T-helper 17 cell (primary cell): ENCODE data around the gene CPE. TPM values are rescaled to one million over a fixed set of nuclear protein-coding genes. Genes with fewer than 3 reads are reported as not detected.

Experiments used
- ATAC-seq: fragments of 150-1000 bp; cut with Tn5 transposase; 2 replicates; pipeline ENCODE4 v1.10.0; 2021; ENCODE audit warnings: mild to moderate bottlenecking, moderate library complexity
- DNase-seq, 3 donors: peaks; one replicate each; pipeline versions ENCODE4 v3.0.0 to v3.0.0-alpha.2; 2020 to 2021
- H3K9me3 ChIP-seq: one replicate; pipeline ENCODE4 v1.7.0; 2013; ENCODE audit warnings: low read length, mild to moderate bottlenecking; ENCODE audit not compliant: control insufficient read depth, poor library complexity, severe bottlenecking
- H3K27ac Mint-ChIP-seq: one replicate; pipeline ENCODE4 v1.8.0; 2022; ENCODE audit warnings: mild to moderate bottlenecking, moderate library complexity, mixed read lengths
- H3K27me3 Mint-ChIP-seq: one replicate; pipeline ENCODE4 v1.8.0; 2022; ENCODE audit warnings: mixed read lengths
- H3K36me3 Mint-ChIP-seq: one replicate; pipeline ENCODE4 v1.8.0; 2022; ENCODE audit warnings: low read depth, mixed read lengths
- H3K4me1 Mint-ChIP-seq: one replicate; pipeline ENCODE4 v1.8.0; 2022; ENCODE audit warnings: mild to moderate bottlenecking, mixed read lengths
- H3K4me3 Mint-ChIP-seq: one replicate; pipeline ENCODE4 v1.8.0; 2022; ENCODE audit warnings: mild to moderate bottlenecking, moderate library complexity, mixed read lengths
- total RNA-seq, 4 donors: library from RNA in 2 of 4; stranded (reverse) in 2 of 4; gene quantifications; one replicate each; pipeline ENCODE4 v1.2.3 and lab custom pipeline; 2022 to 2026

Gene CPE
- total RNA-seq, 2 donors from 2014 or later: not detected

- Mint-ChIP-seq H3K27me3 (peaks cover 16% of the 10 kb centered on the region), H3K4me3 (no peak overlapping the region), H3K4me1 (no peaks in the 10 kb centered on the region), H3K36me3 (no peaks in the 10 kb centered on the region), H3K27ac (no peak overlapping the region)
- DNase-seq: no peak
- ATAC-seq: no peak
- H3K9me3 ChIP-seq: no peaks in the 10 kb centered on the region
Measured at GRCh38 chr4:165518686-165519085, 139.9 kb downstream of the CPE start.

- DNase-seq (no peak), ATAC-seq (no peak)
- peaks cover 9% of the 10 kb centered on the region for H3K27me3 Mint-ChIP-seq
- H3K4me1 Mint-ChIP-seq: no peaks in the 10 kb centered on the region
- H3K9me3 ChIP-seq: no peaks in the 10 kb centered on the region
- H3K4me3 Mint-ChIP-seq: no peak overlapping the region
- H3K27ac Mint-ChIP-seq: no peak overlapping the region
- no peaks in the 10 kb centered on the region for H3K36me3 Mint-ChIP-seq
Measured at GRCh38 chr4:165519591-165519990, 140.8 kb downstream of the CPE start.

DNA sequence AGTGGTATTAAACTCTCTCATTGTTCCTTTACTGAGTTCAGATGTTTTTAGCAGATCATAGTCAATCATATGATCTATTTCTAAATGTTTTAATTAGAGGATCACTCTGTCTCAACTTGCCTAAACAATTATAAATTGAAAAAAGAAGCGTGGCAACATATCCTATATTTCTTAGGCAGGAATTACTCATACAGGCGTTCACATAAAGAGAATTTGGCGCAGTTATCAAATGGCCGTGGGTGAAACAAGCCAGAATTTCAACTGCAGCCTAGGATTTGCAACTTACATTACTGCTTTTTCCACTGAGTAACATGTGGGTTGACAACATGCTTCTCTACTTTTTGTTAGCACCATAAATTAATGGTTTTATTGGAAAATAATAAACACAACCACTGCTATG lies 141.3 kb downstream of the CPE start:
- H3K9me3 ChIP-seq: no peaks in the 10 kb centered on the region
- Mint-ChIP-seq H3K4me3 (no peak overlapping the region), H3K27me3 (peaks cover 9% of the 10 kb centered on the region), H3K4me1 (no peaks in the 10 kb centered on the region), H3K36me3 (no peaks in the 10 kb centered on the region), H3K27ac (no peak overlapping the region)
- DNase-seq: no peak
- no peak for ATAC-seq

DNA sequence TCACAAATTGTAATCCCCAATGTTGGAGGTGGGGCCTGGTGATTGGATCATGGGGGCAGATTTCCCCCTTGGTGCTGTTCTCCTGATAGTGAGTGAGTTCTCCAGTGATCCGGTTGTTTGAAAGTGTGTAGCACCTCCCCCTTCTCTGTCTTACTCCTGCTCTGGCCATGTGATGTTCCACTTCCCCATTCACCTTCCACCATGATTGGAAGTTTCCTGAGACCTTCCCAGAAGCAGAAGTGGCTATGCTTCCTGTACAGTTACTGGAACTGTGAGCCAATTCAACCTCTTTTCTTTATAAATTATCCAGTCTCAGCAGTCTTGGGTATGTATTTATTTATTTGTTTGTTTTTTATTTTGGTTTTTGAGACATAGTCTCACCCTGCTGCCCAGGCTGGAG lies 143.2 kb downstream of the CPE start:
- H3K9me3 ChIP-seq: no peaks in the 10 kb centered on the region
- Mint-ChIP-seq H3K27me3 (peaks cover 9% of the 10 kb centered on the region), H3K36me3 (no peaks in the 10 kb centered on the region), H3K27ac (no peak overlapping the region), H3K4me1 (no peaks in the 10 kb centered on the region), H3K4me3 (no peak overlapping the region)
- no peak for ATAC-seq
- no peak for DNase-seq

DNA sequence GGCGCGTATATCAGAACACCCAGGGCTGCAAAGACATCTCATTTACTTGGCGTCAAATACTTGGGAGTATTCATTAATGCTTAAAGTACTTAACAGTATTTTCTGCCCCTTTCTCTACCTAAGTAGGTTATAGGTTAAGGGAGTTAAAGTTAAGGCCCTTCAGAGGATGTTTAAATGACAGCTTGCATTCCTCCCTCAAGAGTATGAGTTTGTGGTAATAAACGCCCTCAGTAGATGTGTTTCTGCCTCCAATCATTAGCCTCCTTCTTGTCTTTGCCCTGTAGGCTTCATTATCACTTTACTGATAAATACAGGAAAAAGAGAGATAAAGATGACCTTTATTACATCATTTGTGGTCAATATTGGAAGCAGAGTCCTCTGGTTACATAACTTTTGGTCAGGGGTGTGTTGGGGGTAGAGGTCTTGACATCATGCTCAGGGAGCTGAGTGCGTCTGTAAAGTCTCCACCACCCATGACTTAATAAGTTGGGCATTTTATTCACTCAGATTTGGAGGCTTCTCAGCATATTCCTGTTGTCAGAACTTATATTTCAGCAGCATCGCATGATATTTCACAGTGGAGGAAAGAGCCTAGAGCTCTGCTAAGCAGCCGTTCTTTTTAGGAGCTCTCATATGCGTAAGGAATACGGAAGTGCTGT lies 145.9 kb downstream of the CPE start:
- H3K36me3 Mint-ChIP-seq: no peaks in the 10 kb centered on the region
- no peaks in the 10 kb centered on the region for H3K4me1 Mint-ChIP-seq
- H3K9me3 ChIP-seq: no peaks in the 10 kb centered on the region
- peaks cover 9% of the 10 kb centered on the region for H3K27me3 Mint-ChIP-seq
- no peak overlapping the region for H3K4me3 Mint-ChIP-seq
- no peak for ATAC-seq
- DNase-seq: no peak
- H3K27ac Mint-ChIP-seq: no peak overlapping the region

- Mint-ChIP-seq H3K4me3 (no peak overlapping the region), H3K27ac (no peak overlapping the region), H3K36me3 (no peaks in the 10 kb centered on the region), H3K4me1 (no peaks in the 10 kb centered on the region), H3K27me3 (peaks cover 29% of the 10 kb centered on the region)
- H3K9me3 ChIP-seq: no peaks in the 10 kb centered on the region
- DNase-seq (no peak), ATAC-seq (no peak)
Measured at GRCh38 chr4:165532976-165533375, 154.2 kb downstream of the CPE start.

- Mint-ChIP-seq H3K36me3 (no peaks in the 10 kb centered on the region), H3K4me1 (no peaks in the 10 kb centered on the region), H3K27me3 (peaks cover 32% of the 10 kb centered on the region), H3K4me3 (no peak overlapping the region), H3K27ac (no peak overlapping the region)
- ATAC-seq: peak; percentile 33
- DNase-seq: no peak
- no peaks in the 10 kb centered on the region for H3K9me3 ChIP-seq
Measured at GRCh38 chr4:165537028-165537648, 158.3 kb downstream of the CPE start.

GRCh38 chr4:165539801-165540200 lies 161.0 kb downstream of the CPE start:
- H3K9me3 ChIP-seq: no peaks in the 10 kb centered on the region
- no peak overlapping the region for H3K4me3 Mint-ChIP-seq
- no peak for ATAC-seq
- H3K27ac Mint-ChIP-seq: no peak overlapping the region
- no peaks in the 10 kb centered on the region for H3K36me3 Mint-ChIP-seq
- H3K27me3 Mint-ChIP-seq: peaks cover 29% of the 10 kb centered on the region
- no peak for DNase-seq
- no peaks in the 10 kb centered on the region for H3K4me1 Mint-ChIP-seq

DNA sequence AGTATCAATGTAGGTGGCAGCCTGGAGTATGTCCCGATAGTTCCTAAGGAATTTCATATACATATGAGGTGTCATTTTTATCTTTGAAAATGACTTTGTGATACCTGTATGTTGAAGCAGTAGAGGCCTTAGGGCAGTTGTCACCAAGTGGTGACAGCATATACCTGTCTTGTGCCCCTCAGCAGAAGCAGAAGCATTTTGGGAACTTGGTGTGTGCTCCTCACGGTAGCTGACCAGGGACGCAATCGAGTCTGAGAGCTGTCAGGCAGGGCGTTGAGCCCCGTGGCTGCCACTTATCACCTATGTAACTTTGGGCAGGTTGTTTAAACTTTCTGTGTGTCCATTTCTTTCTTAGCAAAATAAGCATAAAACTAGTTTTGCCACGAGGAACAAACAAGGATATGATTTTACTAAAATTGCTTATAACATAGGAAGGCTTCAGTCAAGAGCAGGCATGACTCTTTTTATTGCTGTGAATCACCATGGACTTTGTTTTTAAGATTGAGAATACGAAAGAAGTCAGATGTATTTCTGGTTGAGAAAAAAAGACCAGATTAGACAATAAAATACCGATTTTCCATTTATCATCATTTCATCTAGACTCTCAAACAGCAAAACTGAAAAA lies 161.5 kb downstream of the CPE start:
- Mint-ChIP-seq H3K36me3 (no peaks in the 10 kb centered on the region), H3K27me3 (peaks cover 29% of the 10 kb centered on the region), H3K4me3 (no peak overlapping the region), H3K27ac (no peak overlapping the region), H3K4me1 (no peaks in the 10 kb centered on the region)
- no peak for DNase-seq
- no peaks in the 10 kb centered on the region for H3K9me3 ChIP-seq
- ATAC-seq: no peak

DNA sequence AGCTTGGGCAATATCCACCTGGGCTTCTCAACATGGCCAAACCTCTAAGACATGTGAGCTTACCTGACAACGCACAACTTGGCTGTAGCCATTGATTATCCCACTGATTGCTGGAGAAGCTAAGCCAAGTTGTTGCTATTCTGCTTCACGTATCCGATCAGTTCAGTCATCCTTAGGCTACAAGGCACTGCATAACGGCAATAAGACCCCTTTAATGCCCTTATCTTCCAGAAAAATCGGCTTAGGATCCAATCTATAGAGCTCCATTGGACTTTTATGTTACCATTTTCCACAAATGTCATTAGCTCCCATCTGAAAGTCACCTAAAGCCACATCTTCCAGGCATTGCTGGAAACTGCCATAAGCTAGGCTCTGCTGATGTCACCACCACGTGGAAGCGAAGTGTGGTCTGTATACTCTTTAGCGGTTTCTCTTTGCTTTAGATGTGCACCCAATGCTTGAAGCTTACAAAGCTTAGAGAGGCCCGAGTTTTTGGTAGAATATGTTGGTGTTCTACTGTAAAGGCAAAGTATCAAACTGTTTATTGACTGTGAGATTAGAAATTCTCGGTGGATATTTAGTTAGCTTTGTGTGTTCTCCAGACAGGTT lies 163.1 kb downstream of the CPE start:
- no peak overlapping the region for H3K4me3 Mint-ChIP-seq
- H3K27ac Mint-ChIP-seq: no peak overlapping the region
- DNase-seq (no peak), ATAC-seq (no peak)
- no peaks in the 10 kb centered on the region for H3K9me3 ChIP-seq
- H3K27me3 Mint-ChIP-seq: peaks cover 29% of the 10 kb centered on the region
- no peaks in the 10 kb centered on the region for H3K4me1 Mint-ChIP-seq
- no peaks in the 10 kb centered on the region for H3K36me3 Mint-ChIP-seq

GRCh38 chr4:165542476-165542875 lies 163.7 kb downstream of the CPE start:
- H3K4me1 Mint-ChIP-seq: peaks cover 2% of the 10 kb centered on the region
- no peak overlapping the region for H3K27ac Mint-ChIP-seq
- no peak overlapping the region for H3K4me3 Mint-ChIP-seq
- H3K9me3 ChIP-seq: no peaks in the 10 kb centered on the region
- H3K27me3 Mint-ChIP-seq: peaks cover 29% of the 10 kb centered on the region
- no peak for ATAC-seq
- H3K36me3 Mint-ChIP-seq: no peaks in the 10 kb centered on the region
- no peak for DNase-seq
